ENCODE results near the gene EPB41L5.

GRCh38 chr2:120182019-120182560 lies 169.2 kb downstream of the EPB41L5 start:
- TF ChIP-seq TAF1 (conservative IDR thresholded peaks at IDR 0.05) (no peak), JUND (IDR thresholded peaks at IDR 0.05) (no peak), RAD21 (IDR thresholded peaks at IDR 0.05) (no peak), CTCF (IDR thresholded peaks at IDR 0.05; ENCODE audit: low read depth, low read length, missing input control) (no peak), MAX (IDR thresholded peaks at IDR 0.05) (no peak)
- TF ChIP-seq, protein P1, sequence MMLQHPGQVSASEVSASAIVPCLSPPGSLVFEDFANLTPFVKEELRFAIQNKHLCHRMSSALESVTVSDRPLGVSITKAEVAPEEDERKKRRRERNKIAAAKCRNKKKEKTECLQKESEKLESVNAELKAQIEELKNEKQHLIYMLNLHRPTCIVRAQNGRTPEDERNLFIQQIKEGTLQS (IDR thresholded peaks at IDR 0.05) = no peak

Measured in liver (tissue), 3 donors.